Left forelimb (tissue), 1 donor: ENCODE results near the gene SIGLEC8.
"Not testable (repeated sequence)": the region's sequence is repeated elsewhere in the genome, so short reads cannot be mapped to it uniquely, and the experiment has no call there.

Source experiments
- DNase-seq: peaks from one replicate; pipeline ENCODE4 v3.0.0-alpha.2; 2018; ENCODE audit warnings: low spot score

Gene SIGLEC8

GRCh38 chr19:51458051-51458645, at the start of gene SIGLEC8:
SIGLEC8 (minus strand) TSS chr19:51458454; CDS start chr19:51458387, 67 bp downstream.
- DNase-seq: no peak

GRCh38 chr19:51507640-51508058, 49.4 kb upstream of the SIGLEC8 start:
- no peak for DNase-seq

- DNase-seq: no peak
Observed at GRCh38 chr19:51507192-51507591, 48.9 kb upstream of the SIGLEC8 start.

- no peak for DNase-seq
Observed at GRCh38 chr19:51505904-51506303, 47.6 kb upstream of the SIGLEC8 start.

- DNase-seq: no peak
Observed at GRCh38 chr19:51503896-51504295, 45.6 kb upstream of the SIGLEC8 start.

GRCh38 chr19:51503286-51503817, 45.1 kb upstream of the SIGLEC8 start:
- no peak for DNase-seq

GRCh38 chr19:51501594-51502263, 43.5 kb upstream of the SIGLEC8 start, which contains the start of gene SIGLEC12:
SIGLEC12 (minus strand) TSS chr19:51501800; CDS start chr19:51501733, 67 bp downstream.
- no peak for DNase-seq

- not testable (repeated sequence) for DNase-seq
Observed at GRCh38 chr19:51500931-51501330, 42.7 kb upstream of the SIGLEC8 start.

- no peak for DNase-seq
Observed at GRCh38 chr19:51497666-51498065, 39.4 kb upstream of the SIGLEC8 start.

- no peak for DNase-seq
Observed at GRCh38 chr19:51493776-51494175, 35.5 kb upstream of the SIGLEC8 start.

GRCh38 chr19:51491586-51491985, 33.3 kb upstream of the SIGLEC8 start:
- DNase-seq: no peak

- no peak for DNase-seq
Observed at GRCh38 chr19:51490676-51491075, 32.4 kb upstream of the SIGLEC8 start.

GRCh38 chr19:51489113-51489512, 30.9 kb upstream of the SIGLEC8 start:
- DNase-seq: no peak

GRCh38 chr19:51488491-51488890, 30.2 kb upstream of the SIGLEC8 start:
- no peak for DNase-seq

GRCh38 chr19:51485960-51486660, 27.9 kb upstream of the SIGLEC8 start:
- no peak for DNase-seq

- DNase-seq: no peak
Observed at GRCh38 chr19:51480590-51480989, 22.3 kb upstream of the SIGLEC8 start.

- DNase-seq: no peak
Observed at GRCh38 chr19:51479531-51480331, 21.5 kb upstream of the SIGLEC8 start.

- DNase-seq: no peak
Observed at GRCh38 chr19:51478381-51479234, 20.4 kb upstream of the SIGLEC8 start, which contains the start of gene CEACAM18. CEACAM18 (plus strand) TSS chr19:51478539.

GRCh38 chr19:51477344-51477743, 19.1 kb upstream of the SIGLEC8 start:
- DNase-seq: no peak

- DNase-seq: no peak
Observed at GRCh38 chr19:51476164-51476563, 17.9 kb upstream of the SIGLEC8 start.
